Measurements from ENCODE around the gene WFIKKN1. TPM values are rescaled to one million over a fixed set of nuclear protein-coding genes. Genes with fewer than 3 reads are reported as not detected.

Gene WFIKKN1
- total and polyA plus RNA-seq, 2 of the 13 experiments (the other 11 are each of a cell fraction or from before 2014, with no cell fraction given) = 1.7 to 4.9 TPM

- TF ChIP-seq CHD2 (IDR thresholded peaks at IDR 0.05; ENCODE audit: low read depth, low read length) (no peak), FOXJ3 (CRISPR knock-in tag; IDR thresholded peaks at IDR 0.05; ENCODE audit: borderline replicate concordance) (no peak), ZFP82 (CRISPR knock-in tag; IDR thresholded peaks at IDR 0.05; ENCODE audit: borderline replicate concordance) (no peak; the same call in 1 of the 2 replicates), ZNF326 (CRISPR knock-in tag; IDR thresholded peaks at IDR 0.05; ENCODE audit: borderline replicate concordance) (no peak), CHCHD3 (CRISPR knock-in tag; IDR thresholded peaks at IDR 0.05) (no peak), POLR2AphosphoS2 (IDR thresholded peaks at IDR 0.05; ENCODE audit: low read depth, low read length) (no peak), BATF2 (CRISPR knock-in tag; IDR thresholded peaks at IDR 0.05) (no peak; the same call in 1 of the 2 replicates), ELF3 (CRISPR knock-in tag; IDR thresholded peaks at IDR 0.05) (peak; percentile 46; the same call in 1 of the 2 replicates), ZMYM3 (CRISPR knock-in tag; IDR thresholded peaks at IDR 0.05) (peak; percentile 55; the same call in 1 of the 2 replicates), REST (IDR thresholded peaks at IDR 0.05; ENCODE audit: borderline replicate concordance in 1 of 2, low read depth in 1 of 2, low read length in 2 of 2) (no peak; a peak in 1 of 4 replicates), ZNF30 (CRISPR knock-in tag; IDR thresholded peaks at IDR 0.05) (no peak), ZNF451 (CRISPR knock-in tag; IDR thresholded peaks at IDR 0.05) (no peak), JDP2 (CRISPR knock-in tag; IDR thresholded peaks at IDR 0.05; ENCODE audit: borderline replicate concordance) (no peak), RFX1 (IDR thresholded peaks at IDR 0.05) (no peak), FOXC1 (CRISPR knock-in tag; IDR thresholded peaks at IDR 0.05; ENCODE audit: borderline replicate concordance) (peak; percentile 27; the same call in 1 of the 2 replicates), NR2F1 (CRISPR knock-in tag; IDR thresholded peaks at IDR 0.05) (peak in 1 of 2 experiments; percentile 40; a peak in 1 of 4 replicates)
- TF ChIP-seq, protein P1, sequence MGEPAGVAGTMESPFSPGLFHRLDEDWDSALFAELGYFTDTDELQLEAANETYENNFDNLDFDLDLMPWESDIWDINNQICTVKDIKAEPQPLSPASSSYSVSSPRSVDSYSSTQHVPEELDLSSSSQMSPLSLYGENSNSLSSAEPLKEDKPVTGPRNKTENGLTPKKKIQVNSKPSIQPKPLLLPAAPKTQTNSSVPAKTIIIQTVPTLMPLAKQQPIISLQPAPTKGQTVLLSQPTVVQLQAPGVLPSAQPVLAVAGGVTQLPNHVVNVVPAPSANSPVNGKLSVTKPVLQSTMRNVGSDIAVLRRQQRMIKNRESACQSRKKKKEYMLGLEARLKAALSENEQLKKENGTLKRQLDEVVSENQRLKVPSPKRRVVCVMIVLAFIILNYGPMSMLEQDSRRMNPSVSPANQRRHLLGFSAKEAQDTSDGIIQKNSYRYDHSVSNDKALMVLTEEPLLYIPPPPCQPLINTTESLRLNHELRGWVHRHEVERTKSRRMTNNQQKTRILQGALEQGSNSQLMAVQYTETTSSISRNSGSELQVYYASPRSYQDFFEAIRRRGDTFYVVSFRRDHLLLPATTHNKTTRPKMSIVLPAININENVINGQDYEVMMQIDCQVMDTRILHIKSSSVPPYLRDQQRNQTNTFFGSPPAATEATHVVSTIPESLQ (CRISPR knock-in tag; conservative IDR thresholded peaks at IDR 0.05) = no peak
- TF ChIP-seq, protein P2, sequence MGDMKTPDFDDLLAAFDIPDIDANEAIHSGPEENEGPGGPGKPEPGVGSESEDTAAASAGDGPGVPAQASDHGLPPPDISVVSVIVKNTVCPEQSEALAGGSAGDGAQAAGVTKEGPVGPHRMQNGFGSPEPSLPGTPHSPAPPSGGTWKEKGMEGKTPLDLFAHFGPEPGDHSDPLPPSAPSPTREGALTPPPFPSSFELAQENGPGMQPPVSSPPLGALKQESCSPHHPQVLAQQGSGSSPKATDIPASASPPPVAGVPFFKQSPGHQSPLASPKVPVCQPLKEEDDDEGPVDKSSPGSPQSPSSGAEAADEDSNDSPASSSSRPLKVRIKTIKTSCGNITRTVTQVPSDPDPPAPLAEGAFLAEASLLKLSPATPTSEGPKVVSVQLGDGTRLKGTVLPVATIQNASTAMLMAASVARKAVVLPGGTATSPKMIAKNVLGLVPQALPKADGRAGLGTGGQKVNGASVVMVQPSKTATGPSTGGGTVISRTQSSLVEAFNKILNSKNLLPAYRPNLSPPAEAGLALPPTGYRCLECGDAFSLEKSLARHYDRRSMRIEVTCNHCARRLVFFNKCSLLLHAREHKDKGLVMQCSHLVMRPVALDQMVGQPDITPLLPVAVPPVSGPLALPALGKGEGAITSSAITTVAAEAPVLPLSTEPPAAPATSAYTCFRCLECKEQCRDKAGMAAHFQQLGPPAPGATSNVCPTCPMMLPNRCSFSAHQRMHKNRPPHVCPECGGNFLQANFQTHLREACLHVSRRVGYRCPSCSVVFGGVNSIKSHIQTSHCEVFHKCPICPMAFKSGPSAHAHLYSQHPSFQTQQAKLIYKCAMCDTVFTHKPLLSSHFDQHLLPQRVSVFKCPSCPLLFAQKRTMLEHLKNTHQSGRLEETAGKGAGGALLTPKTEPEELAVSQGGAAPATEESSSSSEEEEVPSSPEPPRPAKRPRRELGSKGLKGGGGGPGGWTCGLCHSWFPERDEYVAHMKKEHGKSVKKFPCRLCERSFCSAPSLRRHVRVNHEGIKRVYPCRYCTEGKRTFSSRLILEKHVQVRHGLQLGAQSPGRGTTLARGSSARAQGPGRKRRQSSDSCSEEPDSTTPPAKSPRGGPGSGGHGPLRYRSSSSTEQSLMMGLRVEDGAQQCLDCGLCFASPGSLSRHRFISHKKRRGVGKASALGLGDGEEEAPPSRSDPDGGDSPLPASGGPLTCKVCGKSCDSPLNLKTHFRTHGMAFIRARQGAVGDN (CRISPR knock-in tag; IDR thresholded peaks at IDR 0.05) = peak; percentile 57; the same call in 1 of the 2 replicates
These were observed 10.8 kb downstream of the WFIKKN1 start, which contains the start of gene MCRIP2 (continued) for GRCh38 chr16:641326-642188.
